IPS-15b (cell line): Measurements from ENCODE around the gene GRIK5.
"Not testable (repeated sequence)": the region's sequence is repeated elsewhere in the genome, so short reads cannot be mapped to it uniquely, and the experiment has no call there.

ENCODE experiments used
- H3K27me3 ChIP-seq: one replicate; pipeline ENCODE4 v1.6.1; 2013; ENCODE audit warnings: low read length; ENCODE audit not compliant: control insufficient read depth, insufficient read depth
- H3K36me3 ChIP-seq: one replicate; pipeline ENCODE4 v1.6.1; 2013; ENCODE audit warnings: low read length; ENCODE audit not compliant: control insufficient read depth, insufficient read depth
- H3K4me1 ChIP-seq: one replicate; pipeline ENCODE4 v1.6.1; 2013; ENCODE audit warnings: mild to moderate bottlenecking, low read length; ENCODE audit not compliant: control insufficient read depth, insufficient read depth
- H3K4me3 ChIP-seq: one replicate; pipeline ENCODE4 v1.5.1; 2013; ENCODE audit warnings: low read depth, low read length
- H3K9ac ChIP-seq: one replicate; pipeline ENCODE4 v1.6.1; 2013; ENCODE audit warnings: low read depth, mild to moderate bottlenecking, low read length
- H3K9me3 ChIP-seq: one replicate; pipeline ENCODE4 v1.6.1; 2013; ENCODE audit warnings: mild to moderate bottlenecking, low read length; ENCODE audit not compliant: control insufficient read depth, insufficient read depth

Gene GRIK5

DNA sequence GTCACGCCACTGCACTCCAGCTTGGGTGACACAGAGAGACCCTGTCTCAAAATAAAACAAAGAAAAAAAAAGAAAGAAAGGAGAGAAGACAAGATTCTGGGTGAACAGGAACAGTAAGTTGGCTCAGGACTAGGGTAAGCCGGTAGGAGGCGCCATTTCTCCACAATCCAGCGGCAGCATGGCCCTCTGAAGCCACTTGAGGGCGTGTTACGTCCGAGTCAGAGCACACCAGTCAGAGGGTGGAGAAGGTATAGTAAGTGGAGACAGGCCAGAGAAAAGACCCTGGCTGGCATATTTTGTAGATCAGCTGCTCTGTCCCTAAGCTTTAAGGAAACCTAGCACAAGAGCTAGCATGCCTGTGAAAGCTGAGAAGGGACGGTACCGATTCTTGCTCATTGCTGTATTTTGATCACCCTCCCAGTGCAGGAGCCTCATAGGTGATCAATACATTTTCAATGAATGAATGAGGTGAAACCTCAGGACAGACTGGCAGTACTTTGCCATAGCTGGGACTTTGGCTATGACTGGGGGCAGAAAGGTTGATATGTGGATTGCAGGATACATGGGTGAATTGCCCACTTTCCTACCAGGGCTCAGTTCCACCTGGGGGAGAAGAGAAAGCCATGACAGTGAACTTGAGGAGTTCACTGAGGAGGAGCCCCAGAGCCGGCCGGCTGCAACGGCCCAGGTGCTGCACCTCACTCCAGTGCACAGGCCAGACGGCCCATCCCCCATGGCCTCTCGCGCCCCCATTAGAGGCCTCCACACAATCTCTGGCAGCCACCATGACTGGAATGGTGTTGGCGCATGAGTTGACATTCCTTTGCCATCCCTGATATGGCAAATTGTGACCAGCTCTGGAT is 38.8 kb upstream of the GRIK5 start:
- no peak overlapping the region for H3K4me3 ChIP-seq
- H3K36me3 ChIP-seq: no peaks in the 10 kb centered on the region
- H3K9ac ChIP-seq: no peak overlapping the region

DNA sequence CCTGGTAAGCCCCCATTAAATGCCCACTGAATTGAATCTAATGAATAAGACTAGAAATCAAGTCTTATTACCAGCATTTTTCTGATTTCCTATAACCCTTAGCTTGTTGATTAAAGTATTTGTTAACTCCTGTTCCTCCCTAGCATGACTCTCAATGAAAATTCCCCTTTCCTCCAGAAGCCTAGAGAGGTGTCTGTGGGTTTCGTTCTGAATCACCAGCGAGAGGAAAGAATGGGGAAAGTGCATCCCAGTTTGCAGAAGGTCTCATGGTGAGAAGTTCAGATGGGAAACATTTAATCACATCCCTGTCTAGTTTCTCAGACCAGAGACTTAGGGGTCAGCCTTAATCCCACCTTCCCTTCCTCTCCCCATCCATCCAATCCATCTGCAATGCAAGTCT is 35.4 kb upstream of the GRIK5 start:
- Histone ChIP-seq H3K4me1 (peaks cover 4% of the 10 kb centered on the region), H3K9me3 (no peaks in the 10 kb centered on the region), H3K36me3 (no peaks in the 10 kb centered on the region), H3K4me3 (no peak overlapping the region), H3K27me3 (no peaks in the 10 kb centered on the region), H3K9ac (no peak overlapping the region)

More for the DNA sequence above, 38.8 kb upstream of the GRIK5 start:
- peaks cover 8% of the 10 kb centered on the region for H3K4me1 ChIP-seq
- no peaks in the 10 kb centered on the region for H3K27me3 ChIP-seq
- no peaks in the 10 kb centered on the region for H3K9me3 ChIP-seq

DNA sequence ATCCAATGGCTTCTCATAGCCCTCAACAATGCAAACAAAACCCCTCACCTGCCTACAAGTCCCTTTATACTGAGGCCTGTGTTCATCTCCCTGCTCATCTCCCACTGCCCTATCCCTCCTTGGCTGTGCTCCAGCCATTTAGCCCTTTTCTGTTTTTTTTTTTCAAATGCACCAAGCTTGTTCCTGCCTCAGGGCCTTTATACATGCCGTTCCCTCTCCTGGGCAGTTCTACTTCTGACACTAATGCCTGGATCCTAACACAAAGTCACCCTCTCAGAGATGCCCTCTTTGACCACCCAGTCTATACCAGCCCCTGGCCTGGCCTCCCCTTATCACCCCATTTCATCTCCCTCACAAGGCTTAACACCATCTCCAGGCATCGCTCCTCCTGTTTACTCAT is 32.9 kb upstream of the GRIK5 start:
- Histone ChIP-seq H3K9ac (no peak overlapping the region), H3K4me1 (peaks cover 3% of the 10 kb centered on the region), H3K9me3 (no peaks in the 10 kb centered on the region), H3K36me3 (no peaks in the 10 kb centered on the region), H3K4me3 (no peak overlapping the region), H3K27me3 (no peaks in the 10 kb centered on the region)

DNA sequence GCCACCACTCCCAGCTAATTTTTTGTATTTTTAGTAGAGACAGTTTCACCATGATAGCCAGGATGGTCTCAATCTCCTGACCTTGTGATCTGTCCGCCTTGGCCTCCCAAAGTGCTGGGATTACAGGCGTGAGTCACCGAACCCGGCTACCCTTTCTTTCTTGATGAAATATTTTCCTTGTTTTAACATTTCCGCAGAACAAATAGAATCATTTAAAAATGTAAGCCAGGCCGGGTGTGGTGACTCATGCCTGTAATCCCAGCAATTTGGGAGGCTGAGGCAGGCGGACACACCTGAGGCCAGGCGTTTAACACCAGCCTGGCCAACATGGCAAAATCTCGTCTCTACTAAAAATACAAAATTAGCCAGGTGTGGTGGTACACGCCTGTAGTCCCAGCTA is 30.2 kb upstream of the GRIK5 start:
- not testable (repeated sequence) for H3K9ac ChIP-seq, H3K4me1 ChIP-seq, H3K36me3 ChIP-seq, H3K27me3 ChIP-seq, H3K4me3 ChIP-seq, H3K9me3 ChIP-seq

DNA sequence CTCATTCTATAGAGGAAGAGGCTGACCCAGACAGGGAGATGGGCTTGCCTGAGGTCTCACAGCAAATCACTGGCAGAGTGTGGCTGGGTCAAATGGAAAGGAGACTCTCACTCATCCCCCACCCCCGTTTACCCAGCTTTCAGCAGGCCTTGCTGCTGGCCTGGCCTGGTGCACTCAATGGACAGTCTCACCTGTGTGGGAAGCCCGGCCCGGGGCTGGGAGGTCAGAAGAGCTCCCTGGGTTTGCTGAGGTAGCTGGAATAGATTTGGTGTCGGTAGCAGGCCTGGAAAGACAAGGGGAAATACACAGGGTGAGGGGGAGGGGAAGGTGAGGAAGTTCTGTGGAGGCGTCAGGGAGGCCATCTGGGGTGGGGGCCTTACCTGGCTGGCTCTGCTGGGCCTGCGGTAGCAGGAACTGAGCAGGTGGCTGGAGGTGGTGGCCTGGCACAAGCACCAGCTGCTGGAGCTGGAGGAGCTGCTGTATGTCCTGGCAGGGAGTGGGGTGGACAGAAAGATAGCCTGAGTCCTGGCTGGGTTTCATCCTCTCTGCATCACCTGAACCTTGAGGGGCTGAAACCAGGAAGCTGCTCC is 29.4 kb upstream of the GRIK5 start:
- H3K4me1 ChIP-seq: peaks cover 3% of the 10 kb centered on the region
- H3K4me3 ChIP-seq: no peak overlapping the region
- H3K9ac ChIP-seq: no peak overlapping the region
- H3K27me3 ChIP-seq: no peaks in the 10 kb centered on the region
- H3K9me3 ChIP-seq: no peaks in the 10 kb centered on the region
- no peaks in the 10 kb centered on the region for H3K36me3 ChIP-seq

DNA sequence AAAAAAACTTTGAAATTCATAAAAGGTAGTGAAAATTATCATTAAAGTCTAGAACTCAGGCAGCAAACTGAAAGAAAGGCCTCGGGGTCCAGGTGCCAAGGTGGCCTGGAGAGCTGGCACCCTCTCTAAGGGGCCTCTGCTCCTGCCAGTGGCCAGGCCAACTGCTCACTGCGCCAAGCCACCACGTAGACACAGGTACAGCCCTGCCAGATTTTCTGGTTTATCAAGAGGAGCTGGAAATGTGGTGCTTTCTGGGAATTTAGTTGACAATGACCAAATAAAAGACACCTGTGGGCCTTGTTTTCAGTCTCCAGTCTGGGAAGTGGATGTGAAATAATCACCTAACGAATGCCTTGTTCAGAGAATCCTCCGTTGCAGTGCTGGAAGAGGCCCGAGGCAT is 28.8 kb upstream of the GRIK5 start:
- peaks cover 3% of the 10 kb centered on the region for H3K4me1 ChIP-seq
- H3K9ac ChIP-seq: no peak overlapping the region
- no peaks in the 10 kb centered on the region for H3K9me3 ChIP-seq
- H3K27me3 ChIP-seq: no peaks in the 10 kb centered on the region
- H3K4me3 ChIP-seq: no peak overlapping the region
- H3K36me3 ChIP-seq: no peaks in the 10 kb centered on the region

DNA sequence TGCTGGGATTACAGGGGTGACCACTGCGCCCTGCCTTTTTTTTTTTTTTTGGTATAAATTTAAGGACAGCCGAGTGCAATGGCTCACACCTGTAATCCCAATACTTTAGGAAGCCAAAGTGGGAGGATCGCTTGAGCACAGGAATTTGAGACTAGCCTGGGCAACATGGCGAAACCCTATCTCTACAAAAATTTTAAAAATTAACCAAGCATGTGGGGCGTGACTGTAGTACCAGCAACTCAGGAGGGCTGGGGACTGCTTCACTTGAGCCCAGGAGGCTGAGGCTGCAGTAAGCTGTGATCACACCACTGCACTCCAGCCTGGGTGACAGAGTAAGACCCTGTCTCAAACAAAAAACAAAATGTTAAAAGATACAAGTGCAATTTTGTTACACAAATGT is 27.5 kb upstream of the GRIK5 start:
- Histone ChIP-seq H3K4me1 (peaks cover 3% of the 10 kb centered on the region), H3K9me3 (no peaks in the 10 kb centered on the region), H3K36me3 (no peaks in the 10 kb centered on the region), H3K9ac (no peak overlapping the region), H3K27me3 (no peaks in the 10 kb centered on the region), H3K4me3 (no peak overlapping the region)

DNA sequence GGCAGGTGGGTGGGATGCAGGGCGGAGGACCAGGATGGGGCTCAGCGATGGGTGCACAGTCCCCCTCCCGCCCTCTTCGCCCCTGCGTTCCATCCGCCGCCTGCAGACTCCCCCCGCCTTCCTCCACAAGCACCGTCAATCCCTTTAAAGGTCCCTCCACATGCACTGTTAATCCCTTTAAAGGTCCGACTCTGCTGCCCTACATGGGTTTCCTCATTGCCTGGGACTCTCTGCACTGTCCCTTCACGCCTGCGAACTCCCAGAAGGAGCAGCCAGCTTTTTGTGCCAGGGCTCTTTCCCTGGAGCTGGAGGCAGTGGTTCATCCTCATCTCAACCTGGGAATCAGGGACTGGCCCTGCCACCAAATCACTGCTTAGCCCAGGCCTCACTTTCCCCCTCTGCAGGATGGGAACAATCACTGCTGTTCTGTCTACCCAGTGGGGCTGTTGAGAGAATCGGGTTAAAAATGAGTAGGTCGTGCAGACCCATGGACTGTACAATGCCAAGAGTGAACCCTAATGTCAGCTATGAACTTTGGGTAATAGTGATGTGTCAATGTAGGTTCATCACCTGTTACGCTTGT is 26.3 kb upstream of the GRIK5 start:
- H3K27me3 ChIP-seq: no peaks in the 10 kb centered on the region
- no peaks in the 10 kb centered on the region for H3K36me3 ChIP-seq
- H3K9ac ChIP-seq: no peak overlapping the region
- peaks cover 3% of the 10 kb centered on the region for H3K4me1 ChIP-seq
- no peaks in the 10 kb centered on the region for H3K9me3 ChIP-seq
- H3K4me3 ChIP-seq: peak overlapping the region; percentile 55

DNA sequence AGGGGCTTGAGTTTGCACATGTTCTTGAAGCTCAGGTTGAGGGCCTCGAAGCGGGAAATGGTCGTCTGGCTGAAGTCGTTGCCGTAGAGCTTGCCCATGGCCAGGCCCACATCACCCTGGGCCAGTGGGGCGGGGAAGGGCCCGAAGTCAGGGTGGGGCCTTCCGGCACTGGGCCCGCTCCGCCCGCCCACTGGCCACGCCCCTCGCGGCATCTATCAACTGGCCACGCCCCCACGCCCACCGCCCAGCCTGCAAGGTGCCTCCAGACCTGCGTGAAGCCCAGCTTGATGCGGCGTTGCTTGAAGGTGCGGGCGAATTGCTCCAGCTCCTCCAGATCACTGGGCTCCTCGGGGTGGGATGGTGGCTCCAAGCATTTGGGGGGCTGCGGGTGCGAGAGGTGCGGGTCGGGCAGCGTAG is 25.8 kb upstream of the GRIK5 start:
- Histone ChIP-seq H3K27me3 (no peaks in the 10 kb centered on the region), H3K9me3 (no peaks in the 10 kb centered on the region), H3K9ac (peak overlapping the region; percentile 47), H3K4me3 (peak overlapping the region; percentile 55), H3K36me3 (no peaks in the 10 kb centered on the region), H3K4me1 (peaks cover 3% of the 10 kb centered on the region)

DNA sequence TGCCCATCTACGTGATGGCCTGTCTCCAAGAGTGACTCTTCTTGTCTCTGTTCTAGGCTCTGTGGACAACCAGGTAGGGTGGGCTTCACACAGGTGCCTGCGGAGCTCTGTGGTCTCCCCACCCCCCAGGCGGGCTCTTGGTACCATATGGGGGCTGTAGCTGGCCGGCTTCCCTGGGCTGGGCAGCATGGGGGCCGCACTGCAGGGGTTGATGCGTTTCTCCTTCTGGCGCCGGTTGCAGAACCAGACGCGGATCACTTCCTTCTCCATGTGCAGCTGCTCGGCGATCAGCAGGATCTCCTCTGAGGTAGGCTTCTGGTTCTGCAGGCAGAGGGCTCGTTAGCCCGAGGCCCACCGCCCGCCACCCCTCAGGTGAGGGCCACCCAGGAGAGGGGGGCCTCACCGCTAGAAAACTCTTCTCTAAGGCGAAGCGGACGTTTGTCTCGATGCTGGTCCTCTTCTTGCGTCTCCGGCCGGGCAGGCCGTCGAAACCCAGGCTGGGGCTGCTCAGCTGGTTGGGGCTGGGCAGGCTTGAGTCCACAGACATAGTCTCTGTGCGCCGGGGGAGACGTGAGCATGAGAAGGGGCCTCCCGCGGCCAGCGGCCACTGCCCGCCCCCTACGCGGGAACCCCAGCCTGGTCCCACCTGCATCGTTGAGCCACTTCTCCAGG is 25.3 kb upstream of the GRIK5 start:
- Histone ChIP-seq H3K4me3 (peak overlapping the region; percentile 55), H3K27me3 (no peaks in the 10 kb centered on the region), H3K36me3 (no peaks in the 10 kb centered on the region), H3K9me3 (no peaks in the 10 kb centered on the region), H3K9ac (peak overlapping the region; percentile 47), H3K4me1 (peaks cover 3% of the 10 kb centered on the region)

DNA sequence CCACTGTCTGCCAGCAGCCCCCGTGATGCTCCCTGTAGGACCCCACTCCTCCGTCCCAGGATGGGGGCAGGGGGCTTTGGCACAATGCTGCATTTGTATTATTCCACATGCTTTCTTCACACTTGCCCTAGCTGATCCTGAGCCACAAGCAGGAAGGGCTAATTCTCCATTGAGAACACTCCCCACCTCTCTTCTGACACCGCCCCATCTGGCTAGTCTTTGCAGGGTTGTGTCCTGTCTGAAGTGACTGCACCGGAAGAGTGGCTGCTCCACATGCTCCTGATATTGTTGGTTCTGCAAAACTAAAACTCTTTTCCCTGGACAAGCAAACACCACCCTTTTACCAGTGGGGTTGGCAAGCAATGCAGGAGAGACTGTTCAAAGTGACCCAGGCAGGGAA is 23.9 kb upstream of the GRIK5 start:
- Histone ChIP-seq H3K27me3 (no peaks in the 10 kb centered on the region), H3K4me1 (no peaks in the 10 kb centered on the region), H3K9me3 (no peaks in the 10 kb centered on the region), H3K36me3 (no peaks in the 10 kb centered on the region), H3K9ac (no peak overlapping the region), H3K4me3 (no peak overlapping the region)
